Prostate gland (tissue), 2 donors: ENCODE data around the gene METAP1. TPM values are rescaled to one million over a fixed set of nuclear protein-coding genes. Genes with fewer than 3 reads are reported as not detected.
A peak's percentile ranks its signal among the peaks of the same experiment; 100 is the strongest.

ENCODE experiments used
- DNase-seq: peaks from one replicate; pipeline ENCODE4 v3.0.0-alpha.2; 2019; ENCODE audit warnings: low spot score
- H3K27ac ChIP-seq, 2 donors: fragments of 200-600 bp; sonication (generic); 2 replicates each; pipeline ENCODE4 v1.5.1; 2017 to 2019
- H3K27me3 ChIP-seq: fragments of 200-600 bp; sonication (generic); replicated peaks from 2 replicates; pipeline ENCODE4 v1.5.1; 2019; ENCODE audit not compliant: insufficient read depth
- H3K36me3 ChIP-seq, 2 donors: fragments of 200-600 bp; sonication (generic); 1 replicate in 1 of 2; 2 replicates in 1 of 2; pipeline versions ENCODE4 v1.5.1 to v1.8.1; 2017 to 2019
- H3K4me1 ChIP-seq: fragments of 200-600 bp; sonication (generic); replicated peaks from 2 replicates; pipeline ENCODE4 v1.5.1; 2019
- H3K4me3 ChIP-seq, 2 donors: fragments of 200-600 bp; sonication (generic); 2 replicates each; pipeline ENCODE4 v1.5.1; 2017 to 2019
- H3K9me3 ChIP-seq: fragments of 200-600 bp; sonication (generic); 2 replicates; pipeline ENCODE4 v1.5.1; 2017
- POLR2A ChIP-seq: fragments of 450-650 bp; IDR thresholded peaks from one replicate; pipeline ENCODE4 v1.6.1; 2016; ENCODE audit warnings: antibody characterized with exemption, mild to moderate bottlenecking
- POLR2AphosphoS5 ChIP-seq: sonication (generic); formaldehyde crosslinking; IDR thresholded peaks from one replicate; pipeline ENCODE4 v1.6.1; 2017; ENCODE audit warnings: antibody characterized with exemption
- WGBS: methylation state at CpG from one replicate; pipeline ENCODE4 v1.1.5; 2018; 5-methylcytosine and 5-hydroxymethylcytosine counted together
- intact Hi-C: fragments of 100-400 bp; cut with DNase I; formaldehyde crosslinking; loops from one replicate; pipeline ENCODE4 v1.14.2; 2022
- total RNA-seq, 2 donors: library from RNA; depleted of rRNA; stranded (reverse); fragments of >200 nt; gene quantifications; one replicate each; pipeline ENCODE4 v1.1.0, GENCODE V29; 2016
- TF ChIP-seq, protein P1 (sequence below), 4 experiments: fragments of 200-600 bp in 2 of 4; fragments of 450-650 bp in 2 of 4; sonication (generic) in 2 of 4; IDR thresholded peaks; 1 replicate in 3 of 4; 2 replicates in 1 of 4; pipeline ENCODE4 v1.5.1; 2016 to 2019; ENCODE audit warnings: antibody characterized with exemption in 4 of 4, mild to moderate bottlenecking in 2 of 4, moderate library complexity in 2 of 4

METAP1 gene
- total RNA-seq, 2 donors from 2014 or later, result 55.3 to 70.1 TPM

- H3K4me1 ChIP-seq, result no peaks in the 10 kb centered on the region
- H3K9me3 ChIP-seq, result no peaks in the 10 kb centered on the region
- no peak overlapping the region for H3K27ac ChIP-seq
- no peaks in the 10 kb centered on the region for H3K27me3 ChIP-seq
- TF ChIP-seq POLR2A (no peak), POLR2AphosphoS5 (no peak)
- TF ChIP-seq, protein P1, sequence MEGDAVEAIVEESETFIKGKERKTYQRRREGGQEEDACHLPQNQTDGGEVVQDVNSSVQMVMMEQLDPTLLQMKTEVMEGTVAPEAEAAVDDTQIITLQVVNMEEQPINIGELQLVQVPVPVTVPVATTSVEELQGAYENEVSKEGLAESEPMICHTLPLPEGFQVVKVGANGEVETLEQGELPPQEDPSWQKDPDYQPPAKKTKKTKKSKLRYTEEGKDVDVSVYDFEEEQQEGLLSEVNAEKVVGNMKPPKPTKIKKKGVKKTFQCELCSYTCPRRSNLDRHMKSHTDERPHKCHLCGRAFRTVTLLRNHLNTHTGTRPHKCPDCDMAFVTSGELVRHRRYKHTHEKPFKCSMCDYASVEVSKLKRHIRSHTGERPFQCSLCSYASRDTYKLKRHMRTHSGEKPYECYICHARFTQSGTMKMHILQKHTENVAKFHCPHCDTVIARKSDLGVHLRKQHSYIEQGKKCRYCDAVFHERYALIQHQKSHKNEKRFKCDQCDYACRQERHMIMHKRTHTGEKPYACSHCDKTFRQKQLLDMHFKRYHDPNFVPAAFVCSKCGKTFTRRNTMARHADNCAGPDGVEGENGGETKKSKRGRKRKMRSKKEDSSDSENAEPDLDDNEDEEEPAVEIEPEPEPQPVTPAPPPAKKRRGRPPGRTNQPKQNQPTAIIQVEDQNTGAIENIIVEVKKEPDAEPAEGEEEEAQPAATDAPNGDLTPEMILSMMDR (IDR thresholded peaks at IDR 0.05), result no peak
- H3K4me3 ChIP-seq, result no peak overlapping the region
- WGBS, result 94% methylated on average over 2 of the region's 2 CpGs
- H3K36me3 ChIP-seq, result no peaks in the 10 kb centered on the region
- DNase-seq, result no peak
- intact Hi-C loops, result no loop called here
These were observed 37.5 kb upstream of the METAP1 start for GRCh38 chr4:98958065-98958464.

- H3K9me3 ChIP-seq, result no peaks in the 10 kb centered on the region
- H3K4me1 ChIP-seq, result no peaks in the 10 kb centered on the region
- TF ChIP-seq, protein P1 (IDR thresholded peaks at IDR 0.05), result no peak
- TF ChIP-seq POLR2A (no peak), POLR2AphosphoS5 (no peak)
- intact Hi-C loops, result no loop called here
- no peaks in the 10 kb centered on the region for H3K27me3 ChIP-seq
- WGBS, result 93% methylated on average over 2 of the region's 2 CpGs
- no peak overlapping the region for H3K27ac ChIP-seq
- H3K4me3 ChIP-seq, result no peak overlapping the region
- H3K36me3 ChIP-seq, result no peaks in the 10 kb centered on the region
- no peak for DNase-seq
These were observed 36.1 kb upstream of the METAP1 start for GRCh38 chr4:98959411-98959810.

- no peak overlapping the region for H3K4me3 ChIP-seq
- H3K27me3 ChIP-seq, result no peaks in the 10 kb centered on the region
- intact Hi-C loops, result no loop called here
- H3K27ac ChIP-seq, result no peak overlapping the region
- 94% methylated on average over 2 of the region's 2 CpGs for WGBS
- H3K4me1 ChIP-seq, result no peaks in the 10 kb centered on the region
- DNase-seq, result no peak
- H3K9me3 ChIP-seq, result no peaks in the 10 kb centered on the region
- TF ChIP-seq POLR2A (no peak), POLR2AphosphoS5 (no peak)
- TF ChIP-seq, protein P1 (IDR thresholded peaks at IDR 0.05), result no peak
- H3K36me3 ChIP-seq, result no peaks in the 10 kb centered on the region
These were observed 33.8 kb upstream of the METAP1 start for GRCh38 chr4:98961770-98962169.

- intact Hi-C loops, result no loop called here
- H3K36me3 ChIP-seq, result no peaks in the 10 kb centered on the region
- TF ChIP-seq POLR2AphosphoS5, result peak; percentile 53
- TF ChIP-seq, protein P1 (IDR thresholded peaks at IDR 0.05), result no peak
- WGBS, result 58% methylated on average over 5 of the region's 5 CpGs
- H3K9me3 ChIP-seq, result no peaks in the 10 kb centered on the region
- H3K27ac ChIP-seq, result no peak overlapping the region
- peak; percentile 15 for DNase-seq
- no peak overlapping the region for H3K4me3 ChIP-seq
- no peaks in the 10 kb centered on the region for H3K27me3 ChIP-seq
- H3K4me1 ChIP-seq, result no peaks in the 10 kb centered on the region
These were observed 31.7 kb upstream of the METAP1 start for GRCh38 chr4:98963538-98964433.

DNA sequence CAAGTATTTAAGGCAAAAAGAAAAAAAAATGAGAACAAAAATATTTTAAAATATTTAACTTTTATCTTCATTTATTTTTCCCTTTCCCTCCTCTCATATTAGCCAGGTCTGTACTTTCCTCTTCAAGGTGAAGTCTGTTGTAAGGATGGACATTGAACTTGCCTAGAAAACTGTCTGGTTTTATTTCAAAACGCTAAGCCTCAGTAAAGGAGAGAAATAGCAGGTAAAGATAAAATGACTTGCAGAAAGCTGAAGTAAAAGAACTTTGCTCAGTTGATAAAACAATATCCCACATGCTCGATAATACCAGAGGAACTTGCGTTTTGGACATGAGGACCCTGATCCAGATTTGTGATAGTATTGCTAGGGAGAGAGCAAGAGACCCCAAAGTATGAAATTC, 28.6 kb upstream of the METAP1 start:
- no peak overlapping the region for H3K27ac ChIP-seq
- no peaks in the 10 kb centered on the region for H3K27me3 ChIP-seq
- TF ChIP-seq POLR2A (no peak), POLR2AphosphoS5 (no peak)
- TF ChIP-seq, protein P1 (IDR thresholded peaks at IDR 0.05), result no peak
- intact Hi-C loops, result no loop called here
- no peaks in the 10 kb centered on the region for H3K4me1 ChIP-seq
- no peak overlapping the region for H3K4me3 ChIP-seq
- H3K9me3 ChIP-seq, result no peaks in the 10 kb centered on the region
- 92% methylated on average over 3 of the region's 3 CpGs for WGBS
- H3K36me3 ChIP-seq, result no peaks in the 10 kb centered on the region
- no peak for DNase-seq
